ENCODE measurements around the gene PLEKHA8.

The PLEKHA8 gene

DNA sequence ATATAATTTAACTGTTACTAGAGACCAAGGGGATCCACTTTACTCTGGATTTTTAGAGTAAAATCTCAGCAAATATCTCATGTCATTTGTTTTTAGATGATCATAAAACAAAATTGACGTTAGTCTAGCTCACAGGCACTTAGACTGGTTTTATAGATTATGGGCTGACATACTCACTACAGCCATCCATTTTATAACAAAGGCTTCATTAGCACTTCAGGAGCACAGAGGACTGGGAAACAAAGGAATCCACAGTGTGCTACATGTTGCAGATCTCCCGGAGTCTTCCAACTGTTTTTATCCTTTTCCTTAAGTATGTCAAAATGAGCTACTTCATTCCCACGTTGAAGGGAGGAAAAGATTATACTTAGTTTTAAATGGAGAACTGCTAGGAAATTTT, 22.7 kb upstream of the PLEKHA8 start:
- TF ChIP-seq GATA1 (IDR thresholded peaks at IDR 0.05; ENCODE audit: low read depth, low read length): no peak
- TF ChIP-seq POLR2A (IDR thresholded peaks at IDR 0.05; ENCODE audit: low read length): no peak
- no peak for DNase-seq

GRCh38 chr7:30010021-30010420, 18.2 kb upstream of the PLEKHA8 start:
- DNase-seq: no peak
- TF ChIP-seq GATA1 (IDR thresholded peaks at IDR 0.05; ENCODE audit: low read depth, low read length) (no peak), POLR2A (IDR thresholded peaks at IDR 0.05; ENCODE audit: low read length) (no peak)

DNA sequence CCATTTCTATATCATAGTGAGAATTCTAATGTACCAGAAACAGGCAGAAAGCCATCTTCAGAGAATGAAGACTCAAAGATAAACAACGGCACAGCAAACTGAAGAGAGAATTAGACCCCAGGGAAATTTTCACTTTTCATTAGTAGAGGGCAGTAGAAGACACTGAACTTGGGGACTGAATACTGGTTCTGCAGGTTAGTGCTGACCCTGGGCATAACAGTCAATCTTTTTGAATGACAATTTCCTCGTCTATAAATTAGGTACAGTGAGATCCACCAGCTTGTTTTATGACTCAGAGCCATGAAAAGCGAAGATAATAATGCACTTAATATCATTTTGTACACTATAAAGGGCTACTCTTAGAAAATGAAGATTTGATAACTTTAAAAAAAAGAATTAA, 15.5 kb upstream of the PLEKHA8 start:
- DNase-seq: no peak
- no peak for TF ChIP-seq GATA1 (IDR thresholded peaks at IDR 0.05; ENCODE audit: low read depth, low read length)
- TF ChIP-seq POLR2A (IDR thresholded peaks at IDR 0.05; ENCODE audit: low read length): no peak

- no peak for TF ChIP-seq POLR2A (IDR thresholded peaks at IDR 0.05; ENCODE audit: low read length)
- TF ChIP-seq GATA1 (IDR thresholded peaks at IDR 0.05; ENCODE audit: low read depth, low read length): no peak
- no peak for DNase-seq
Measured at GRCh38 chr7:30018451-30018850, 9.8 kb upstream of the PLEKHA8 start.

- TF ChIP-seq GATA1 (IDR thresholded peaks at IDR 0.05; ENCODE audit: low read depth, low read length) (no peak), POLR2A (IDR thresholded peaks at IDR 0.05; ENCODE audit: low read length) (no peak)
- no peak for DNase-seq
Measured at GRCh38 chr7:30019387-30019786, 8.8 kb upstream of the PLEKHA8 start.

- no peak for TF ChIP-seq POLR2A (IDR thresholded peaks at IDR 0.05; ENCODE audit: low read length)
- TF ChIP-seq GATA1 (IDR thresholded peaks at IDR 0.05; ENCODE audit: low read depth, low read length): no peak
- peak in 1 of 2 experiments; percentile 8 for DNase-seq
Measured at GRCh38 chr7:30019960-30020359, 8.3 kb upstream of the PLEKHA8 start.

GRCh38 chr7:30020535-30020934, 7.7 kb upstream of the PLEKHA8 start:
- no peak for DNase-seq
- TF ChIP-seq POLR2A (IDR thresholded peaks at IDR 0.05; ENCODE audit: low read length): no peak
- TF ChIP-seq GATA1 (IDR thresholded peaks at IDR 0.05; ENCODE audit: low read depth, low read length): no peak

- DNase-seq: no peak
- TF ChIP-seq POLR2A (IDR thresholded peaks at IDR 0.05; ENCODE audit: low read length): no peak
- TF ChIP-seq GATA1 (IDR thresholded peaks at IDR 0.05; ENCODE audit: low read depth, low read length): no peak
Measured at GRCh38 chr7:30022991-30023390, 5.2 kb upstream of the PLEKHA8 start.

DNA sequence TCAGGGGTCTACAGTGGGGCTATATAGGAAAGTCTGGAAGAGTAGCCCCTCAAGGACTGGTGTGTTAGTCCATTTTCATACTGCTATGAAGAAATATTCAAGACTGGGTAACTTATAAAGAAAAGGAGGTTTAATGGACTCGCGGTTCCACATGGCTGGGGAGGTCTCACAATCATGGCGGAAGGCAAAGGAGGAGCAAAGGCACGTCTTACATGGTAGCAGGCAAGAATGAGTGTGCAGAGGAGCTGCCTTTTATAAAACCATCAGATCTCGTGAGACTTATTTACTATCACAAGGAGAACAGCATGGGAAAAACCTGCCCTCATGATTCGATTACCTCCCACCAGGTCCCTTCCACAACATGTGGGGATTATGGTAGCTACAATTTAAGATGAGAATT, 4.7 kb upstream of the PLEKHA8 start:
- DNase-seq: no peak
- TF ChIP-seq GATA1 (IDR thresholded peaks at IDR 0.05; ENCODE audit: low read depth, low read length) (no peak), POLR2A (IDR thresholded peaks at IDR 0.05; ENCODE audit: low read length) (no peak)

GRCh38 chr7:30026229-30027064, 1.8 kb upstream of the PLEKHA8 start, which contains the start of gene FKBP14:
FKBP14 (minus strand) TSS chr7:30026702; CDS start chr7:30026508, 194 bp downstream.
- peak; percentile 98 to 99 for DNase-seq
- TF ChIP-seq GATA1 (IDR thresholded peaks at IDR 0.05; ENCODE audit: low read depth, low read length) (no peak), POLR2A (IDR thresholded peaks at IDR 0.05; ENCODE audit: low read length) (peak; percentile 75)

- TF ChIP-seq GATA1 (IDR thresholded peaks at IDR 0.05; ENCODE audit: low read depth, low read length) (no peak), POLR2A (IDR thresholded peaks at IDR 0.05; ENCODE audit: low read length) (no peak)
- DNase-seq: peak; percentile 70 to 75
Measured at GRCh38 chr7:30027065-30027456, 1.2 kb upstream of the PLEKHA8 start.

GRCh38 chr7:30027740-30028215, 434 bp upstream of the PLEKHA8 start:
- TF ChIP-seq GATA1 (IDR thresholded peaks at IDR 0.05; ENCODE audit: low read depth, low read length) (no peak), POLR2A (IDR thresholded peaks at IDR 0.05; ENCODE audit: low read length) (peak; percentile 48)
- no peak for DNase-seq

GRCh38 chr7:30028749-30029635, 780 bp downstream of the PLEKHA8 start:
- DNase-seq: peak; percentile 61 to 69
- TF ChIP-seq GATA1 (IDR thresholded peaks at IDR 0.05; ENCODE audit: low read depth, low read length) (no peak), POLR2A (IDR thresholded peaks at IDR 0.05; ENCODE audit: low read length) (no peak)

GRCh38 chr7:30029696-30030095, 1.5 kb downstream of the PLEKHA8 start:
- no peak for TF ChIP-seq POLR2A (IDR thresholded peaks at IDR 0.05; ENCODE audit: low read length)
- peak; percentile 12 to 29 for DNase-seq
